Stimulated activated naive CD8-positive, alpha-beta T cell treated with anti-CD3 and anti-CD28 coated beads, Interleukin-15, amount 100 ng/mL, for 72 hours (primary cell): Measurements from ENCODE around the gene MYADM.

Source experiments
- ATAC-seq: fragments of 150-1000 bp; cut with Tn5 transposase; 2 replicates; pipeline ENCODE4 v1.10.0; 2021; ENCODE audit warnings: mild to moderate bottlenecking, moderate library complexity
- DNase-seq, 2 donors: peaks; one replicate each; pipeline ENCODE4 v3.0.0; 2021 to 2022
- H3K27ac Mint-ChIP-seq, 2 donors: one replicate each; pipeline ENCODE4 v1.8.0; 2022; ENCODE audit warnings: mild to moderate bottlenecking in 2 of 2, mixed read lengths in 2 of 2, moderate library complexity in 2 of 2
- H3K27me3 Mint-ChIP-seq: one replicate; pipeline ENCODE4 v1.8.0; 2022; ENCODE audit warnings: mixed read lengths
- H3K4me1 Mint-ChIP-seq: one replicate; pipeline ENCODE4 v1.8.0; 2022; ENCODE audit warnings: mild to moderate bottlenecking, mixed read lengths
- H3K4me3 Mint-ChIP-seq, 2 donors: one replicate each; pipeline ENCODE4 v1.8.0; 2022; ENCODE audit warnings: mild to moderate bottlenecking in 2 of 2, mixed read lengths in 2 of 2, moderate library complexity in 1 of 2
- H3K9me3 Mint-ChIP-seq, 2 donors: one replicate each; pipeline ENCODE4 v1.8.0; 2022; ENCODE audit warnings: mixed read lengths in 2 of 2

Gene MYADM

DNA sequence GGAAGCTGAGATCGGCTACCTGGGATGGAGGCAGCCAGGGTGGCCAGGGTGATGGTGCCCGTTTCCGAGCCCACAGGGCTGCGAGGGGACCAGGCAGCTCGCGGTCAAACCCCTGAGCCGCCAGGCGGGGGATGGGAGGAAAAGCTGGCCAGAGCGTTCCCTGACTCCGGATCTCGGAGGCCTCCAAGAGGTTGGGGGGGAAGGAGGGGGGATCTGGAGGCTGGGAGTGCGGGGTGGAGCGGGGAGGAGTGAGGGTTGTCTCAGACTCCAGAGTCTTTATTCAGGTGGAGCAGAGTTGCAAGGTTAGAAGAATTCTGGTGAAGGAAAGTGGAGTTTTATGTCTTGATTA, 42.5 kb downstream of the MYADM start:
- H3K4me1 Mint-ChIP-seq, result peaks cover 38% of the 10 kb centered on the region
- peak overlapping the region in 1 of 2 donors; percentile 30 for H3K4me3 Mint-ChIP-seq
- H3K27me3 Mint-ChIP-seq, result peaks cover 86% of the 10 kb centered on the region
- no peak for ATAC-seq
- DNase-seq, result no peak
- H3K9me3 Mint-ChIP-seq, result no peaks in the 10 kb centered on the region
- H3K27ac Mint-ChIP-seq, result no peak overlapping the region

DNA sequence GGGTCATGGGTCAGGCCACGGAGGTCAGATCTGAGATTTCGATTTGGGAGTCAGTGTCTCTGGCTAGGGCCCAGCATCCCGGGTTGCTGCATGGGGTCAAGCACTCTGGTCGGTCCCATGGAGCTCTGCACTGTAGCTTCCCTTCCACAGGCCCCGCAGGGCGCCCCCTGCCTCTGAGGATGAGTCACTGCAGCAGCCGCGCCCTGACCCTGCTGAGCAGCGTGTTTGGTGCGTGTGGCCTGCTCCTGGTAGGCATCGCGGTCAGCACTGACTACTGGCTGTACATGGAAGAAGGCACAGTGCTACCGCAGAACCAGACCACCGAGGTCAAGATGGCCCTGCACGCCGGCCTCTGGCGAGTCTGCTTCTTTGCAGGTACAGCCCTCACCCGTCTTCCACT, 45.0 kb downstream of the MYADM start:
- ATAC-seq (no peak), DNase-seq (no peak)
- no peak overlapping the region for H3K4me3 Mint-ChIP-seq
- H3K27me3 Mint-ChIP-seq, result peaks cover 76% of the 10 kb centered on the region
- H3K4me1 Mint-ChIP-seq, result peaks cover 22% of the 10 kb centered on the region
- H3K27ac Mint-ChIP-seq, result no peak overlapping the region
- H3K9me3 Mint-ChIP-seq, result no peaks in the 10 kb centered on the region

DNA sequence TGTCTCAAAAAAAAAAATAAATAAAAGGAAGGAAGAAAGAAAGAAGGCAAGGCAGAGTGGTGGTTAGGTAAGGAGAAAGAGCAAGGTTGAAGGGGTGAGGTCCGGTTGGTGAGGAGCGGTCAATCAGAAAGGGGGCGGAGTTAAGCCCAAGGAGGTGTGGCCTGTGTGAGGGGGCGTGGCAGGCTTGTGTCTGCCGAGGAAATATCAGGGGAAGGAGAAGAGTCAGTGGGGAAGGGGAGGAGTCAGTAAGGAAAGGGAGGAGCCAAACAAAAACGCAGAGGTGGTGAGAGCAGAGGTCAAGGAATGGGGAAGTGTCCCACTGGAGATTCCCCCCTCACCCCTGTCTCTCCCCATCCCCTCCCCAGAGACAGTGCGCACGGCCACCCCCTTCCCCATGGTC, 47.3 kb downstream of the MYADM start:
- H3K4me3 Mint-ChIP-seq, result no peak overlapping the region
- H3K27me3 Mint-ChIP-seq, result peaks cover 55% of the 10 kb centered on the region
- no peaks in the 10 kb centered on the region for H3K9me3 Mint-ChIP-seq
- ATAC-seq, result no peak
- no peak for DNase-seq
- H3K27ac Mint-ChIP-seq, result no peak overlapping the region
- peaks cover 2% of the 10 kb centered on the region for H3K4me1 Mint-ChIP-seq

- peaks cover 45% of the 10 kb centered on the region for H3K27me3 Mint-ChIP-seq
- H3K27ac Mint-ChIP-seq, result no peak overlapping the region
- no peaks in the 10 kb centered on the region for H3K9me3 Mint-ChIP-seq
- H3K4me3 Mint-ChIP-seq, result no peak overlapping the region
- DNase-seq, result no peak
- no peak for ATAC-seq
- no peaks in the 10 kb centered on the region for H3K4me1 Mint-ChIP-seq
Observed at GRCh38 chr19:53916004-53916403, 48.3 kb downstream of the MYADM start.

GRCh38 chr19:53917356-53917755, 49.7 kb downstream of the MYADM start:
- Mint-ChIP-seq H3K4me3 (no peak overlapping the region), H3K27ac (no peak overlapping the region), H3K4me1 (no peaks in the 10 kb centered on the region), H3K27me3 (peaks cover 32% of the 10 kb centered on the region), H3K9me3 (no peaks in the 10 kb centered on the region)
- DNase-seq (no peak), ATAC-seq (no peak)
